Right renal cortex interstitium (tissue), 3 donors: ENCODE results near the gene IL18RAP. TPM values are rescaled to one million over a fixed set of nuclear protein-coding genes. Genes with fewer than 3 reads are reported as not detected.

ENCODE experiments used
- DNase-seq, 3 donors: peaks; one replicate each; pipeline ENCODE4 v3.0.0-alpha.2; 2013; ENCODE audit warnings: low read depth in 3 of 3, low spot score in 2 of 3
- polyA plus RNA-seq, 3 donors: library from polyadenylated mRNA; unstranded; fragments of 120-200 nt; gene quantifications; one replicate each; pipeline ENCODE4 v1.2.1, GENCODE V29; 2013; ENCODE audit not compliant: insufficient read length in 3 of 3

IL18RAP gene
- under 1 TPM; 0.22 to 0.44 (median 0.29) TPM for polyA plus RNA-seq

- no peak for DNase-seq
These were observed at the start of gene IL18RAP for GRCh38 chr2:102422910-102423309. Gene IL18RAP (plus strand): TSS chr2:102423160. CDS start chr2:102423278, 118 bp downstream.

- DNase-seq, result no peak
These were observed 46.8 kb upstream of the IL18RAP start for GRCh38 chr2:102376052-102376591.

- no peak for DNase-seq
These were observed 39.2 kb upstream of the IL18RAP start for GRCh38 chr2:102383722-102384121.

GRCh38 chr2:102385522-102385921, 37.4 kb upstream of the IL18RAP start:
- no peak for DNase-seq

GRCh38 chr2:102386004-102386403, 37.0 kb upstream of the IL18RAP start:
- no peak for DNase-seq

- no peak for DNase-seq
These were observed 36.0 kb upstream of the IL18RAP start for GRCh38 chr2:102386867-102387541.

- no peak for DNase-seq
These were observed 35.0 kb upstream of the IL18RAP start for GRCh38 chr2:102387763-102388546.

- DNase-seq, result no peak
These were observed 31.4 kb upstream of the IL18RAP start for GRCh38 chr2:102391565-102391964.

- no peak for DNase-seq
These were observed 30.9 kb upstream of the IL18RAP start for GRCh38 chr2:102392096-102392495.

GRCh38 chr2:102392942-102393341, 30.0 kb upstream of the IL18RAP start:
- DNase-seq, result no peak

- no peak for DNase-seq
These were observed 26.9 kb upstream of the IL18RAP start for GRCh38 chr2:102396012-102396411.

GRCh38 chr2:102397209-102397608, 25.8 kb upstream of the IL18RAP start:
- DNase-seq, result no peak

- DNase-seq, result no peak
These were observed 23.3 kb upstream of the IL18RAP start for GRCh38 chr2:102399499-102400141.

- DNase-seq, result no peak
These were observed 21.5 kb upstream of the IL18RAP start for GRCh38 chr2:102401456-102401855.

- DNase-seq, result no peak
These were observed 21.1 kb upstream of the IL18RAP start for GRCh38 chr2:102401865-102402264.

- DNase-seq, result no peak
These were observed 12.0 kb upstream of the IL18RAP start for GRCh38 chr2:102410952-102411351.

GRCh38 chr2:102412199-102412598, 10.8 kb upstream of the IL18RAP start:
- no peak for DNase-seq

GRCh38 chr2:102417946-102418345, 5.0 kb upstream of the IL18RAP start:
- DNase-seq, result no peak

GRCh38 chr2:102418421-102418961, 4.5 kb upstream of the IL18RAP start:
- DNase-seq, result no peak

GRCh38 chr2:102420290-102420689, 2.7 kb upstream of the IL18RAP start:
- no peak for DNase-seq
